Endothelial cell of umbilical vein (primary cell): ENCODE data around the gene TENM4. TPM values are rescaled to one million over a fixed set of nuclear protein-coding genes. Genes with fewer than 3 reads are reported as not detected.

Experiments used
- BruUV-seq: library from RNA; stranded (reverse); fragments of 400-500 nt; replicated peaks from 2 replicates; lab custom pipeline; 2021; lab: Mats Ljungman, UMichigan
- CTCF ChIA-PET: fragments of 300-600, 350-600 bp; sonication (Branson Sonifier 250); formaldehyde crosslinking; loops from one replicate; lab custom pipeline; 2021; ENCODE audit warnings: antibody characterized with exemption, inconsistent platforms; lab: Charles Lee
- POLR2A ChIA-PET: fragments of 300-600, 350-600 bp; sonication (Branson Sonifier 250); formaldehyde crosslinking; loops from one replicate; lab custom pipeline; 2021; ENCODE audit warnings: antibody characterized with exemption, inconsistent platforms; lab: Charles Lee
- DNase-seq: peaks from one replicate; pipeline ENCODE4 v3.0.0-alpha.2; 2011; ENCODE audit warnings: low read depth, low spot score
- FAIRE-seq: peaks from 2 replicates; lab custom pipeline; 2011; peaks lifted over from hg19 to GRCh38; lab: Jason Lieb, UNC
- H2AFZ ChIP-seq: 2 replicates; pipeline ENCODE4 v1.6.0; 2012; ENCODE audit warnings: low read depth, low read length, control low read depth, inconsistent platforms
- H3K27ac ChIP-seq: 2 replicates; pipeline ENCODE4 v1.5.1; 2011; ENCODE audit warnings: low read depth, mild to moderate bottlenecking, control low read depth, low read length, moderate library complexity; ENCODE audit not compliant: insufficient read depth
- H3K27me3 ChIP-seq, 2 experiments: 2 replicates each; pipeline versions ENCODE4 v1.6.0 to v1.6.1; 2011; ENCODE audit warnings: low read length in 2 of 2, mixed read lengths in 1 of 2; ENCODE audit not compliant: control insufficient read depth in 2 of 2, insufficient read depth in 2 of 2
- H3K36me3 ChIP-seq, 2 experiments: 2 replicates in 1 of 2; 3 replicates in 1 of 2; pipeline ENCODE4 v1.5.1; 2011; ENCODE audit warnings: low read length in 2 of 2, mild to moderate bottlenecking in 1 of 2, moderate library complexity in 1 of 2; ENCODE audit not compliant: control insufficient read depth in 2 of 2, insufficient read depth in 2 of 2; ENCODE audit errors: extremely low read depth in 1 of 2
- H3K4me1 ChIP-seq: 3 replicates; pipeline ENCODE4 v1.5.1; 2011; ENCODE audit warnings: mild to moderate bottlenecking, low read length; ENCODE audit not compliant: control insufficient read depth, insufficient read depth; ENCODE audit errors: extremely low read depth
- H3K4me2 ChIP-seq: 2 replicates; pipeline ENCODE4 v1.6.1; 2011; ENCODE audit warnings: low read length, control low read depth, mixed read lengths; ENCODE audit not compliant: insufficient read depth
- H3K4me3 ChIP-seq, 3 experiments: fragments of 200-600 bp in 1 of 3; sonication (generic), shearing (Covaris generic) in 1 of 3; replicated peaks in 1 of 3; 2 replicates each; pipeline ENCODE4 v1.5.1; 2011 to 2016; ENCODE audit warnings: control low read depth in 3 of 3, low read length in 3 of 3, mild to moderate bottlenecking in 2 of 3, inconsistent platforms in 1 of 3, low read depth in 1 of 3, moderate library complexity in 1 of 3; ENCODE audit not compliant: insufficient read depth in 1 of 3
- H3K79me2 ChIP-seq: 2 replicates; pipeline ENCODE4 v1.6.0; 2012; ENCODE audit warnings: low read length, inconsistent platforms; ENCODE audit not compliant: control insufficient read depth, insufficient read depth
- H3K9ac ChIP-seq: replicated peaks from 2 replicates; pipeline ENCODE3; 2011; ENCODE audit warnings: low read length, control low read depth; ENCODE audit not compliant: insufficient read depth; ENCODE audit errors: extremely low read depth
- H3K9me1 ChIP-seq: replicated peaks from 3 replicates; pipeline ENCODE4 v1.6.0; 2011; ENCODE audit warnings: mild to moderate bottlenecking, low read length; ENCODE audit not compliant: control insufficient read depth, insufficient read depth; ENCODE audit errors: extremely low read depth
- H3K9me3 ChIP-seq: replicated peaks from 2 replicates; pipeline ENCODE4 v1.5.1; 2012; ENCODE audit warnings: low read length, inconsistent platforms; ENCODE audit not compliant: control insufficient read depth, insufficient read depth
- H4K20me1 ChIP-seq: replicated peaks from 2 replicates; pipeline ENCODE3; 2011; ENCODE audit warnings: mild to moderate bottlenecking, low read length; ENCODE audit not compliant: control insufficient read depth, insufficient read depth; ENCODE audit errors: extremely low read depth
- CTCF ChIP-seq, 2 donors: IDR thresholded peaks; 1 replicate in 1 of 2; 2 replicates in 1 of 2; pipeline ENCODE4 v1.5.1; 2011; ENCODE audit warnings: low read length in 2 of 2, mild to moderate bottlenecking in 2 of 2, moderate library complexity in 2 of 2, control low read depth in 1 of 2, inconsistent platforms in 1 of 2, low read depth in 1 of 2; ENCODE audit not compliant: insufficient read depth in 1 of 2; ENCODE audit errors: extremely low read depth in 1 of 2
- EZH2 ChIP-seq: IDR thresholded peaks from 2 replicates; pipeline ENCODE4 v1.6.1; 2012; ENCODE audit warnings: borderline replicate concordance, low read depth, mild to moderate bottlenecking, moderate library complexity, low read length, inconsistent platforms; ENCODE audit not compliant: severe bottlenecking
- GATA2 ChIP-seq: IDR thresholded peaks from 2 replicates; pipeline ENCODE4 v1.7.0; 2011; ENCODE audit warnings: low read depth, mild to moderate bottlenecking, moderate library complexity, mixed read lengths, low read length; ENCODE audit not compliant: insufficient read length, insufficient read depth
- JUN ChIP-seq: IDR thresholded peaks from 2 replicates; pipeline ENCODE4 v1.6.1; 2011; ENCODE audit warnings: borderline replicate concordance, low read depth; ENCODE audit not compliant: insufficient read length, insufficient read depth
- POLR2AphosphoS5 ChIP-seq: IDR thresholded peaks from 2 replicates; pipeline ENCODE4 v1.6.1; 2012; ENCODE audit warnings: low read depth, mild to moderate bottlenecking, control low read depth, low read length, moderate library complexity; ENCODE audit not compliant: insufficient read depth
- dilution Hi-C: fragments of 300-500 bp; cut with MboI; formaldehyde crosslinking; loops from one replicate; pipeline ENCODE4 v1.15.0; 2019; ENCODE audit warnings: low sequenced_read_pairs; ENCODE audit not compliant: extremely low pct_ligation_motif_present
- intact Hi-C: fragments of 100-400 bp; cut with micrococcal nuclease; formaldehyde crosslinking; loops from one replicate; pipeline ENCODE4 v1.10.0; 2022
- polyA plus RNA-seq, 4 experiments: library from polyadenylated mRNA; depleted of rRNA in 3 of 4; stranded (reverse) in 3 of 4; unstranded in 1 of 4; fragments of >200 nt; gene quantifications; 2 replicates each; pipeline versions ENCODE4 v1.2.1 to v1.2.3, GENCODE V29; 2011 to 2012; ENCODE audit warnings: missing spikeins in 1 of 4
- total RNA-seq: library from RNA; stranded (reverse); gene quantifications from 2 replicates; pipeline ENCODE4 v1.2.3, GENCODE V29; 2021

TENM4 gene
- total and polyA plus RNA-seq, 2 donors (not counting 3 experiments of a cell fraction or from before 2014, with no cell fraction given), result 0.06 to 0.27 TPM

- POLR2A ChIA-PET, result no interaction called here
- CTCF ChIA-PET, result interaction anchor here (1.1 kb wide), 1 partner anchor 411 kb away, joined by 3 read pairs; no protein-coding TSS in a partner anchor
Measured at GRCh38 chr11:78689101-78689500, 751.7 kb downstream of the TENM4 start.

More at GRCh38 chr11:78689101-78689500, 751.7 kb downstream of the TENM4 start:
- Histone ChIP-seq H3K36me3 (no peaks in the 10 kb centered on the region), H2AFZ (no peak overlapping the region), H3K4me2 (no peak overlapping the region), H3K27ac (no peak overlapping the region), H4K20me1 (no peaks in the 10 kb centered on the region), H3K4me1 (no peaks in the 10 kb centered on the region), H3K9me3 (no peaks in the 10 kb centered on the region), H3K9me1 (no peaks in the 10 kb centered on the region), H3K9ac (no peak overlapping the region), H3K27me3 (no peaks in the 10 kb centered on the region), H3K4me3 (no peak overlapping the region), H3K79me2 (no peaks in the 10 kb centered on the region)
- intact Hi-C loops, result no loop called here
- DNase-seq (no peak), FAIRE-seq (no peak)
- dilution Hi-C loops, result no loop called here
- TF ChIP-seq GATA2 (no peak), JUN (no peak), CTCF (IDR thresholded peaks at IDR 0.05; ENCODE audit: extremely low read depth in 1 of 2, insufficient read depth in 1 of 2, low read depth in 1 of 2, low read length in 2 of 2) (no peak), EZH2 (no peak), POLR2AphosphoS5 (no peak)
- no TSS peak for BruUV-seq
